Activated CD4-positive, alpha-beta memory T cell treated with anti-CD3 and anti-CD28 coated beads for 36 hours (primary cell): ENCODE results near the gene SLC39A11. TPM values are rescaled to one million over a fixed set of nuclear protein-coding genes. Genes with fewer than 3 reads are reported as not detected.
"Not testable (repeated sequence)": the region's sequence is repeated elsewhere in the genome, so short reads cannot be mapped to it uniquely, and the experiment has no call there.

Source experiments
- CTCF ChIA-PET: fragments of 350-600 bp; sonication (Branson Sonifier 250); formaldehyde crosslinking; loops from one replicate; lab custom pipeline; 2021; ENCODE audit warnings: antibody characterized with exemption, inconsistent platforms; lab: Charles Lee
- POLR2A ChIA-PET: fragments of 350-600 bp; sonication (Branson Sonifier 250); formaldehyde crosslinking; loops from one replicate; lab custom pipeline; 2021; ENCODE audit warnings: antibody characterized with exemption; lab: Charles Lee
- DNase-seq: peaks from one replicate; pipeline ENCODE4 v3.0.0-alpha.2; 2020
- H3K27ac Mint-ChIP-seq: one replicate; pipeline ENCODE4 v1.8.0; 2021; ENCODE audit warnings: mixed read lengths
- H3K27me3 Mint-ChIP-seq: one replicate; pipeline ENCODE4 v1.8.0; 2021; ENCODE audit warnings: mixed read lengths
- H3K36me3 Mint-ChIP-seq: one replicate; pipeline ENCODE4 v1.8.0; 2021; ENCODE audit warnings: mixed read lengths
- H3K4me1 Mint-ChIP-seq: one replicate; pipeline ENCODE4 v1.8.0; 2021; ENCODE audit warnings: low read depth, mixed read lengths
- H3K4me3 Mint-ChIP-seq: one replicate; pipeline ENCODE4 v1.8.0; 2021; ENCODE audit warnings: mild to moderate bottlenecking, mixed read lengths
- H3K9me3 Mint-ChIP-seq: one replicate; pipeline ENCODE4 v1.8.0; 2021; ENCODE audit warnings: mixed read lengths
- intact Hi-C: fragments of 100-400 bp; cut with micrococcal nuclease; formaldehyde crosslinking; loops from one replicate; pipeline ENCODE4 v1.15.1; 2023
- total RNA-seq, 2 experiments: library from RNA; stranded (reverse); gene quantifications; one replicate each; pipeline ENCODE4 v1.2.3, GENCODE V29; 2021

The SLC39A11 gene
- total RNA-seq, 2 experiments from 2014 or later = 14.9 to 15.2 TPM

- no peak overlapping the region for H3K27ac Mint-ChIP-seq
- intact Hi-C loops = no loop called here
Observed at GRCh38 chr17:72839131-72839725, 253.3 kb downstream of the SLC39A11 start.

GRCh38 chr17:72838581-72838980 lies 253.9 kb downstream of the SLC39A11 start:
- no peak for DNase-seq
- POLR2A ChIA-PET = interaction anchor here (0.7 kb wide), 1 partner anchor 132 kb away, joined by 3 read pairs; no protein-coding TSS in a partner anchor
- H3K36me3 Mint-ChIP-seq = peaks cover 41% of the 10 kb centered on the region
- CTCF ChIA-PET = no interaction called here
- H3K4me1 Mint-ChIP-seq = no peaks in the 10 kb centered on the region
- intact Hi-C loops = no loop called here
- H3K4me3 Mint-ChIP-seq = no peak overlapping the region
- H3K27me3 Mint-ChIP-seq = no peaks in the 10 kb centered on the region
- no peak overlapping the region for H3K27ac Mint-ChIP-seq
- H3K9me3 Mint-ChIP-seq = peaks cover 10% of the 10 kb centered on the region

More at GRCh38 chr17:72839131-72839725, 253.3 kb downstream of the SLC39A11 start:
- no peak overlapping the region for H3K4me3 Mint-ChIP-seq
- ChIA-PET POLR2A (interaction anchor here (0.7 kb wide), 1 partner anchor 131 kb away, joined by 3 read pairs; no protein-coding TSS in a partner anchor), CTCF (no interaction called here)
- H3K9me3 Mint-ChIP-seq = peaks cover 10% of the 10 kb centered on the region
- no peaks in the 10 kb centered on the region for H3K4me1 Mint-ChIP-seq
- DNase-seq = no peak
- no peaks in the 10 kb centered on the region for H3K27me3 Mint-ChIP-seq
- peaks cover 42% of the 10 kb centered on the region for H3K36me3 Mint-ChIP-seq

GRCh38 chr17:72838068-72838467 lies 254.4 kb downstream of the SLC39A11 start:
- POLR2A ChIA-PET = no interaction called here
- no peak for DNase-seq
- CTCF ChIA-PET = no interaction called here
- no peaks in the 10 kb centered on the region for H3K27me3 Mint-ChIP-seq
- peaks cover 38% of the 10 kb centered on the region for H3K36me3 Mint-ChIP-seq
- no peak overlapping the region for H3K4me3 Mint-ChIP-seq
- no peaks in the 10 kb centered on the region for H3K4me1 Mint-ChIP-seq
- intact Hi-C loops = no loop called here
- no peak overlapping the region for H3K27ac Mint-ChIP-seq
- H3K9me3 Mint-ChIP-seq = peaks cover 10% of the 10 kb centered on the region

- Mint-ChIP-seq H3K36me3 (peaks cover 35% of the 10 kb centered on the region), H3K4me3 (no peak overlapping the region), H3K27ac (no peak overlapping the region), H3K9me3 (peaks cover 10% of the 10 kb centered on the region), H3K4me1 (no peaks in the 10 kb centered on the region), H3K27me3 (no peaks in the 10 kb centered on the region)
- intact Hi-C loops = no loop called here
- CTCF ChIA-PET = no interaction called here
- POLR2A ChIA-PET = no interaction called here
- no peak for DNase-seq
Observed at GRCh38 chr17:72837335-72837734, 255.2 kb downstream of the SLC39A11 start.

- CTCF ChIA-PET = interaction anchor here (0.6 kb wide), 1 partner anchor 109 kb away, joined by 3 read pairs; no protein-coding TSS in a partner anchor
- POLR2A ChIA-PET = no interaction called here
- intact Hi-C loops = no loop called here
- H3K9me3 Mint-ChIP-seq = peaks cover under 1% of the 10 kb centered on the region
- no peak overlapping the region for H3K4me3 Mint-ChIP-seq
- H3K27ac Mint-ChIP-seq = no peak overlapping the region
- no peak for DNase-seq
- peaks cover 22% of the 10 kb centered on the region for H3K36me3 Mint-ChIP-seq
- no peaks in the 10 kb centered on the region for H3K4me1 Mint-ChIP-seq
- no peaks in the 10 kb centered on the region for H3K27me3 Mint-ChIP-seq
Observed at GRCh38 chr17:72833128-72833765, 259.2 kb downstream of the SLC39A11 start.

GRCh38 chr17:72832306-72832705 lies 260.2 kb downstream of the SLC39A11 start:
- H3K36me3 Mint-ChIP-seq = peaks cover 20% of the 10 kb centered on the region
- CTCF ChIA-PET = interaction anchor here (0.6 kb wide), 1 partner anchor 478 kb away, joined by 3 read pairs; no protein-coding TSS in a partner anchor

GRCh38 chr17:72829883-72830282 lies 262.6 kb downstream of the SLC39A11 start:
- no peak overlapping the region for H3K4me3 Mint-ChIP-seq
- H3K27me3 Mint-ChIP-seq = no peaks in the 10 kb centered on the region
- H3K36me3 Mint-ChIP-seq = peaks cover 41% of the 10 kb centered on the region
- DNase-seq = no peak
- CTCF ChIA-PET = no interaction called here
- H3K27ac Mint-ChIP-seq = no peak overlapping the region
- peaks cover 27% of the 10 kb centered on the region for H3K9me3 Mint-ChIP-seq
- H3K4me1 Mint-ChIP-seq = no peaks in the 10 kb centered on the region
- POLR2A ChIA-PET = no interaction called here
- intact Hi-C loops = no loop called here

More at GRCh38 chr17:72832306-72832705, 260.2 kb downstream of the SLC39A11 start:
- intact Hi-C loops = no loop called here
- peaks cover 4% of the 10 kb centered on the region for H3K9me3 Mint-ChIP-seq
- POLR2A ChIA-PET = interaction anchor here (0.6 kb wide), 1 partner anchor 289 kb away, joined by 3 read pairs; no protein-coding TSS in a partner anchor
- no peak overlapping the region for H3K27ac Mint-ChIP-seq
- no peak overlapping the region for H3K4me3 Mint-ChIP-seq
- no peak for DNase-seq
- H3K27me3 Mint-ChIP-seq = no peaks in the 10 kb centered on the region
- no peaks in the 10 kb centered on the region for H3K4me1 Mint-ChIP-seq

- ChIA-PET CTCF (no interaction called here), POLR2A (no interaction called here)
- no peak overlapping the region for H3K27ac Mint-ChIP-seq
- peaks cover 49% of the 10 kb centered on the region for H3K36me3 Mint-ChIP-seq
- peaks cover 36% of the 10 kb centered on the region for H3K9me3 Mint-ChIP-seq
- no peaks in the 10 kb centered on the region for H3K27me3 Mint-ChIP-seq
- DNase-seq = no peak
- intact Hi-C loops = no loop called here
- H3K4me1 Mint-ChIP-seq = no peaks in the 10 kb centered on the region
- H3K4me3 Mint-ChIP-seq = no peak overlapping the region
Observed at GRCh38 chr17:72826602-72827001, 265.9 kb downstream of the SLC39A11 start.

GRCh38 chr17:72826059-72826458 lies 266.4 kb downstream of the SLC39A11 start:
- CTCF ChIA-PET, intact Hi-C loops, H3K4me1 Mint-ChIP-seq, H3K4me3 Mint-ChIP-seq, H3K27me3 Mint-ChIP-seq, H3K27ac Mint-ChIP-seq, DNase-seq: not testable (repeated sequence)
- H3K36me3 Mint-ChIP-seq = peaks cover 49% of the 10 kb centered on the region
- H3K9me3 Mint-ChIP-seq = peaks cover 36% of the 10 kb centered on the region
- POLR2A ChIA-PET = interaction anchor here (0.6 kb wide), 1 partner anchor 114 kb away, joined by 4 read pairs; no protein-coding TSS in a partner anchor

DNA sequence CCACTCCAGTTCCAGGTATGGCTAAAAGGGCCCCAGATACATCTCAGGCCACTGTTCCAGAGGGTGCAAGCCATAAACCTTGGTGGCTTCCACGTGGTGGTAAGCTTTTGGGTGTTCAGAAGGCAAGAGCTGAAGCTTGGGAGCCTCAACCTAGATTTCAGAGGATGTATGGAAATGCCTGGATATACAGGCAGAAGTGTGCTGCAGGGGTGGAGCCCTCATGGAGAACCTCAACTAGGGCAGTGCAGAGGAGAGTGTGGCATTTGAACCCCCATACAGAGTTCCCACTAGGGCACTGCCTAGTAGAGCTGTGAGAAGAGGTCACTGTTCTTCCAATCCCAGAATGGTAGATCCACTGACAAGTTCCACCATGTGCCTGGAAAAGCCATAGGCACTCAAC lies 267.3 kb downstream of the SLC39A11 start:
- Mint-ChIP-seq H3K27me3 (no peaks in the 10 kb centered on the region), H3K9me3 (peaks cover 36% of the 10 kb centered on the region), H3K36me3 (peaks cover 53% of the 10 kb centered on the region), H3K4me3 (no peak overlapping the region), H3K27ac (no peak overlapping the region), H3K4me1 (no peaks in the 10 kb centered on the region)
- intact Hi-C loops = no loop called here
- DNase-seq = no peak
- CTCF ChIA-PET = no interaction called here
- POLR2A ChIA-PET = no interaction called here

DNA sequence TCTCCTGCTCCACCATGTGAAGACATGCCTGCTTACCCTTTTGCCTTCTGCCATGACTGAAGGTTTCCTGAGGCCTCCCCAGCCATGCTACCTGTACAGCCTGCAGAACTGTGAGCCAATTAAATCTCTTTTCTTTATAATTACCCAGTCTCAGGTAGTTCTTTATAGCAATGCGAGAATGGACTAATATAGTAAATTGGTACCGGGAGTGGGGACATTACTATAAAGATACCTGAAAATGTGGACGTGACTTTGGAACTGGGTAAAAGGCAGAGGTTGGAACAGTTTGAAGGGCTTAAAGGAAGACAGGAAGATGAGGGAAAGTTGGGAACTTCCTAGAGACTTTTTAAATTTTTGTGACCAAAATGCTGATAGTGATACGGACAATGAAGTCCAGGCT lies 268.2 kb downstream of the SLC39A11 start:
- H3K27ac Mint-ChIP-seq = not testable (repeated sequence)
- H3K9me3 Mint-ChIP-seq = peaks cover 36% of the 10 kb centered on the region
- CTCF ChIA-PET = interaction anchor here (1.3 kb wide), 1 partner anchor 332 kb away, joined by 3 read pairs; no protein-coding TSS in a partner anchor

GRCh38 chr17:72822358-72823023 lies 270.0 kb downstream of the SLC39A11 start:
- CTCF ChIA-PET = no interaction called here
- no peak overlapping the region for H3K27ac Mint-ChIP-seq
- peaks cover 33% of the 10 kb centered on the region for H3K9me3 Mint-ChIP-seq
- no peak for DNase-seq
- peaks cover 52% of the 10 kb centered on the region for H3K36me3 Mint-ChIP-seq
- H3K4me3 Mint-ChIP-seq = no peak overlapping the region
- H3K4me1 Mint-ChIP-seq = no peaks in the 10 kb centered on the region
- POLR2A ChIA-PET = no interaction called here
- no peaks in the 10 kb centered on the region for H3K27me3 Mint-ChIP-seq
- intact Hi-C loops = no loop called here

More for the DNA sequence above, 268.2 kb downstream of the SLC39A11 start:
- intact Hi-C loops, POLR2A ChIA-PET, H3K27me3 Mint-ChIP-seq, H3K4me1 Mint-ChIP-seq, DNase-seq, H3K4me3 Mint-ChIP-seq: not testable (repeated sequence)
- peaks cover 52% of the 10 kb centered on the region for H3K36me3 Mint-ChIP-seq
